Measurements from ENCODE around the gene RPL29.

The RPL29 gene

DNA sequence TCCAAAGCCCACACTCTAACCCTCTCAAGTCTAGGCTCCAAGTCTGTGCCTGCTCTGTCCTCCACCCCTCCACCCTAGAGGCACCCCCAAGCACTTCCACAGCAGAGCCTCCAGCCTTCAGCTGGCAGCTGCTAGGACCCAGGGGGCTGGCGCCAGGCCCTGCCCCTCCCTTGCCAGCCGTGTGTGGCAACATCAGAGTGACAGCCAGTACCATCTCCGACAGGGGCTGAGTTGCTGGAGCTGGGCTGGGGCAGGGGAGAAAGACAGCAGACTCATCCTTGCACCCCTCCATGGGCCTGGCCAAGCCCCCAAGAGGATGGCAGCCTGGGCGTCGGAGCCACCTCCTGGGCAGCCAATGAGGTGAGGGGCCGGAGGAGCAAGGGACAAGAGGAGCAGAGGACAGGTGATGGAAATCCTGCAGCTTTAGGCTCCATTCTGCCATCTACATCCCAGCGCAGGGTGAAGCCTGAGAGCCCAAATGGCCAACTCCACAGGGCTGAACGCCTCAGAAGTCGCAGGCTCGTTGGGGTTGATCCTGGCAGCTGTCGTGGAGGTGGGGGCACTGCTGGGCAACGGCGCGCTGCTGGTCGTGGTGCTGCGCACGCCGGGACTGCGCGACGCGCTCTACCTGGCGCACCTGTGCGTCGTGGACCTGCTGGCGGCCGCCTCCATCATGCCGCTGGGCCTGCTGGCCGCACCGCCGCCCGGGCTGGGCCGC is 40.4 kb downstream of the RPL29 start, which contains the start of gene GPR62:
GPR62 (plus strand) TSS at position 207 of the 718 bp plus-strand sequence; CDS start at position 479, 272 bp downstream.
- Histone ChIP-seq H3K36me3 (ENCODE audit: control insufficient read depth in 4 of 4, insufficient read depth in 4 of 4, low read length in 3 of 4) (no peaks in the 10 kb centered on the region), H3K4me1 (ENCODE audit: control extremely low read depth in 1 of 4, control insufficient read depth in 4 of 4, insufficient read depth in 4 of 4, low read length in 3 of 4) (peaks cover 0 to 24% (median 19%) of the 10 kb centered on the region in 4 experiments), H3K9me3 (ENCODE audit: control extremely low read depth in 1 of 5, control insufficient read depth in 4 of 5, insufficient read depth in 2 of 5, low read depth in 1 of 5, low read length in 4 of 5) (peaks cover 0 to 6% (median 0%) of the 10 kb centered on the region in 5 experiments), H3K27ac (ENCODE audit: insufficient read depth in 1 of 2, low read depth in 1 of 2, low read length in 2 of 2, poor library complexity in 1 of 2, severe bottlenecking in 2 of 2) (no peak within 1 kb of the TSS), H3K27me3 (replicated peaks in 2 of 5; ENCODE audit: control insufficient read depth in 4 of 5, insufficient read depth in 5 of 5, low read length in 4 of 5) (peaks cover 0 to 28% (median 24%) of the 10 kb centered on the region in 5 experiments), H3K4me3 (ENCODE audit: control insufficient read depth in 1 of 7, extremely low read depth in 1 of 7, insufficient read depth in 4 of 7, low read depth in 2 of 7, low read length in 6 of 7) (peak within 1 kb of the TSS; percentile 19 to 69 (median 56))
- WGBS (ENCODE audit: insufficient coverage): 37% methylated on average over 31 of the region's 33 CpGs
- ChIA-PET POLR2A (no interaction called here), CTCF (interaction anchor here (1.1 to 3.0 kb wide), 4 partner anchors 11 to 36 kb away, joined by 3 to 27 read pairs (median 4); partner anchors contain the start of gene PARP3)
- peak in 1 of 3 donors; percentile 28 for DNase-seq

DNA sequence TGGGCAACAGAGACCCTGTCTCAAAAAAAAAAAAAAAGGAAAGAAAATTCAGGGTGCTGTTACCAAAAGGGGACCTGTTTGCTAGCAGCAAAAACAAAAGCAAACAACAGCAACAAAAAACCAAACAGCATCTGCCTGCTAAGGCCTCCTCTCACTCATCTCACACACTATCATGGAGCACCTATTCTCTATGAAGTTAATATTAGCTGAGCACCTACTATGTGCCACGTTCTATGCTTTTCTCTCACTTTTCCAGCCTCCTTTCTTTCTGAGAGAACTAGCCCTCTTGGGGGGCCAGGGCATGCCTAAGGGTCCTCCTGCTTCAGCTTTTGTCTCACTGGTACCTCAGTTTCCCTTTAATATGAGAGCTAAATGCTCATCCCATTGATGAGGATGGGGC is 41.0 kb downstream of the RPL29 start:
- 100% methylated on average over 1 of the region's 1 CpG for WGBS (ENCODE audit: insufficient coverage)
- POLR2A ChIA-PET: no interaction called here

DNA sequence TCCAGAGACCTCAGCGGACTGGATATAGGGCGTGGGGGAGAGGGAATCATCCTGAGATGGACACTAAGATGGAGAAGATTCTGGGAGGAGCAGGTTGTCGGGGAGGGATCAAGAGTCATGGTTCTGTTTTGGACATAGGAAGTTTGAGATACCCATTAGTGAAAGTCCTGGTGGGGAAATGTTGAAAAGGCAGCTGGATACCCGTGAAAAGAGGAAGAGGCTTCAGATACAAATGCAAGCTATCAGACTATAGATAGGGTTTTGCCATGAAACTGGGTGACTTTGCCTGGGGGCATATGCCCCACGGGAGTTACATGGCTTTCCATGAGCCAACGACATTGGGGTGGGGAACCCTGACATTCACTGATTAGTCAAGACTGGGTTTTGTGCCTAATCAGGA is 41.6 kb downstream of the RPL29 start:
- peaks cover 0 to 24% (median 19%) of the 10 kb centered on the region in 4 experiments for H3K4me1 ChIP-seq (ENCODE audit: control extremely low read depth in 1 of 4, control insufficient read depth in 4 of 4, insufficient read depth in 4 of 4, low read length in 3 of 4)
- H3K27ac ChIP-seq (ENCODE audit: insufficient read depth in 1 of 2, low read depth in 1 of 2, low read length in 2 of 2, poor library complexity in 1 of 2, severe bottlenecking in 2 of 2): no peak overlapping the region
- peaks cover 0 to 26% (median 24%) of the 10 kb centered on the region in 5 experiments for H3K27me3 ChIP-seq (replicated peaks in 2 of 5; ENCODE audit: control insufficient read depth in 4 of 5, insufficient read depth in 5 of 5, low read length in 4 of 5)
- H3K36me3 ChIP-seq (ENCODE audit: control insufficient read depth in 4 of 4, insufficient read depth in 4 of 4, low read length in 3 of 4): no peaks in the 10 kb centered on the region
- H3K9me3 ChIP-seq (ENCODE audit: control extremely low read depth in 1 of 5, control insufficient read depth in 4 of 5, insufficient read depth in 2 of 5, low read depth in 1 of 5, low read length in 4 of 5): peaks cover 0 to 6% (median 0%) of the 10 kb centered on the region in 5 experiments
- CTCF ChIA-PET: interaction anchor here (1.2 to 4.5 kb wide), 6 partner anchors 8 to 569 kb away, joined by 3 to 27 read pairs (median 4); partner anchors contain the start of genes ABHD14A, ABHD14B, MANF and PARP3
- peak in 2 of 3 donors; percentile 50 to 60 for DNase-seq
- WGBS (ENCODE audit: insufficient coverage): 62% methylated on average over 6 of the region's 6 CpGs
- H3K4me3 ChIP-seq (ENCODE audit: control insufficient read depth in 1 of 7, extremely low read depth in 1 of 7, insufficient read depth in 4 of 7, low read depth in 2 of 7, low read length in 6 of 7): no peak overlapping the region
- POLR2A ChIA-PET: no interaction called here

More for the DNA sequence above, 41.0 kb downstream of the RPL29 start:
- no peak overlapping the region for H3K4me3 ChIP-seq (ENCODE audit: control insufficient read depth in 1 of 7, extremely low read depth in 1 of 7, insufficient read depth in 4 of 7, low read depth in 2 of 7, low read length in 6 of 7)
- no peak for DNase-seq
- H3K36me3 ChIP-seq (ENCODE audit: control insufficient read depth in 4 of 4, insufficient read depth in 4 of 4, low read length in 3 of 4): no peaks in the 10 kb centered on the region
- peaks cover 0 to 24% (median 19%) of the 10 kb centered on the region in 4 experiments for H3K4me1 ChIP-seq (ENCODE audit: control extremely low read depth in 1 of 4, control insufficient read depth in 4 of 4, insufficient read depth in 4 of 4, low read length in 3 of 4)
- no peak overlapping the region for H3K27ac ChIP-seq (ENCODE audit: insufficient read depth in 1 of 2, low read depth in 1 of 2, low read length in 2 of 2, poor library complexity in 1 of 2, severe bottlenecking in 2 of 2)
- peaks cover 0 to 6% (median 0%) of the 10 kb centered on the region in 5 experiments for H3K9me3 ChIP-seq (ENCODE audit: control extremely low read depth in 1 of 5, control insufficient read depth in 4 of 5, insufficient read depth in 2 of 5, low read depth in 1 of 5, low read length in 4 of 5)
- H3K27me3 ChIP-seq (replicated peaks in 2 of 5; ENCODE audit: control insufficient read depth in 4 of 5, insufficient read depth in 5 of 5, low read length in 4 of 5): peaks cover 0 to 28% (median 24%) of the 10 kb centered on the region in 5 experiments
- CTCF ChIA-PET: interaction anchor here (1.1 to 4.5 kb wide), 7 partner anchors 8 to 570 kb away, joined by 3 to 27 read pairs (median 4); partner anchors contain the start of genes ABHD14A, ABHD14B, MANF and PARP3

DNA sequence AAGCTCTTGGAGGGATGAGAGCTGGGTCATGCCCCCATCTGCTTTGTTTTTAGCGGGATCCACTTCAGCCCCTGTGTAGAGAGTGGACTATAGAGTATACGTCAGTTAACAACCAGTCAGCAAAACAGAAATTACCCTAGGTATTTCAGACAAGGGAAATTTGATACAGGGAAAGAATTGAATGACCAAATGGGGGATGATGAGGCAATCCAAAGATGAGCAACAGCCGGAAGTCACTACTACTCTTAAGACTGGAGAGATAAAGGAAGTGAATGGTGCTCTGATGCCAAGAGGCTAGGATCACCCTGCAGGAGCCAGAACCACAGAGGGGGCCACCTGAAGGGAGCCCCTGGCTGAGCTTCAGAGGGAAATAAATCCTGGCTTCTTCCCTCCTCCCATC is 42.2 kb downstream of the RPL29 start:
- ChIA-PET CTCF (interaction anchor here (1.1 to 4.5 kb wide), 5 partner anchors 9 to 569 kb away, joined by 3 to 27 read pairs (median 3); partner anchors contain the start of genes ABHD14A, ABHD14B, MANF and PARP3), POLR2A (no interaction called here)
- Histone ChIP-seq H3K27me3 (replicated peaks in 2 of 5; ENCODE audit: control insufficient read depth in 4 of 5, insufficient read depth in 5 of 5, low read length in 4 of 5) (peaks cover 0 to 26% (median 24%) of the 10 kb centered on the region in 5 experiments), H3K9me3 (ENCODE audit: control extremely low read depth in 1 of 5, control insufficient read depth in 4 of 5, insufficient read depth in 2 of 5, low read depth in 1 of 5, low read length in 4 of 5) (peaks cover 0 to 6% (median 0%) of the 10 kb centered on the region in 5 experiments), H3K4me3 (ENCODE audit: control insufficient read depth in 1 of 7, extremely low read depth in 1 of 7, insufficient read depth in 4 of 7, low read depth in 2 of 7, low read length in 6 of 7) (no peak overlapping the region), H3K27ac (ENCODE audit: insufficient read depth in 1 of 2, low read depth in 1 of 2, low read length in 2 of 2, poor library complexity in 1 of 2, severe bottlenecking in 2 of 2) (no peak overlapping the region), H3K36me3 (ENCODE audit: control insufficient read depth in 4 of 4, insufficient read depth in 4 of 4, low read length in 3 of 4) (no peaks in the 10 kb centered on the region), H3K4me1 (ENCODE audit: control extremely low read depth in 1 of 4, control insufficient read depth in 4 of 4, insufficient read depth in 4 of 4, low read length in 3 of 4) (peaks cover 0 to 24% (median 19%) of the 10 kb centered on the region in 4 experiments)
- WGBS (ENCODE audit: insufficient coverage): no CpG with 5 or more reads among the region's 3 CpGs
- DNase-seq: no peak

DNA sequence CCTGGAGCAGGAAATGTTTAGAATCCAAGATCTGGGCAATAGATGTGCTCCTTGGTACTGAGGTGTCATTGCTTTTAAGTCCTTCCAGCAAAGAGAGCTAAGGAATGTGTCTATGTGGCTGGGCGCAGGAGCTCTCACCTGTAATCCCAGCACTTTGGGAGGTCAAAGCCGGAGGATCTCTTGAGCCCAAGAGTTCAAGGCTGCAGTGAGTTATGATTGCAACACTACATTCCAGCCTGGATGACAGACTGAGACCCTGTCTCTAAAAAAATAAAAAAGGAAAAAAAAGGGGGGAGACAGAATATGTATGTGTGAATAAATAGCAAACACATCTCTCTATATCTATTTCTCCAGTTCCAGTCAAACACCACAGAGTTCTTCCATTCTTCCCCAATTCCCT is 44.8 kb downstream of the RPL29 start:
- POLR2A ChIA-PET: interaction anchor here (0.7 kb wide), 1 partner anchor 23 kb away, joined by 3 read pairs; no protein-coding TSS in a partner anchor
- 100% methylated on average over 1 of the region's 2 CpGs for WGBS (ENCODE audit: insufficient coverage)
- CTCF ChIA-PET: interaction anchor here (0.6 to 4.5 kb wide), 3 partner anchors 8 to 311 kb away, joined by 3 to 23 read pairs (median 9); partner anchors contain the start of genes ABHD14A, ABHD14B and PARP3
- peaks cover 0 to 6% (median 0%) of the 10 kb centered on the region in 5 experiments for H3K9me3 ChIP-seq (ENCODE audit: control extremely low read depth in 1 of 5, control insufficient read depth in 4 of 5, insufficient read depth in 2 of 5, low read depth in 1 of 5, low read length in 4 of 5)
- no peak overlapping the region for H3K27ac ChIP-seq (ENCODE audit: insufficient read depth in 1 of 2, low read depth in 1 of 2, low read length in 2 of 2, poor library complexity in 1 of 2, severe bottlenecking in 2 of 2)
- no peak for DNase-seq
- peaks cover 0 to 6% (median 0%) of the 10 kb centered on the region in 4 experiments for H3K36me3 ChIP-seq (ENCODE audit: control insufficient read depth in 4 of 4, insufficient read depth in 4 of 4, low read length in 3 of 4)
- no peak overlapping the region for H3K4me3 ChIP-seq (ENCODE audit: control insufficient read depth in 1 of 7, extremely low read depth in 1 of 7, insufficient read depth in 4 of 7, low read depth in 2 of 7, low read length in 6 of 7)
- peaks cover 0 to 7% (median 4%) of the 10 kb centered on the region in 4 experiments for H3K4me1 ChIP-seq (ENCODE audit: control extremely low read depth in 1 of 4, control insufficient read depth in 4 of 4, insufficient read depth in 4 of 4, low read length in 3 of 4)
- peaks cover 0 to 20% (median 12%) of the 10 kb centered on the region in 5 experiments for H3K27me3 ChIP-seq (replicated peaks in 2 of 5; ENCODE audit: control insufficient read depth in 4 of 5, insufficient read depth in 5 of 5, low read length in 4 of 5)

DNA sequence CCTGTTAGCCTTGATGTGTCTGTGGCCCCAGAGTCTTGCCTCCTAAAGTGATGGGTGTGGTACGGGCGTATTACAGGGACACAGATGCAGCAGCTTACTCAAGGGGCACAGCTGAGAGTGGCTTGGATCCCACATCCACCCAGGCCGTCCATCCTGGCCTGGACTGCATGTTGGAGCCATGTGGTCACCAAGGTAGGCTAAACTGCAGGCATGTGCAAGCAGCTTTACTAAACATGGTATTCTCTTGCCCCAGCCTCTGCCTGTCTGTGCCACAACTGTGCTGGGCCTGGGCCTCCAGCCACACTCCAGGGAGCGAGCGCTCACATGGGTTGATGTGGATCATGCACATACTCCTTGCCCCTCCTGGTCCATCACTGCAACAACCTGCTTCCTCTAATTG is 46.6 kb downstream of the RPL29 start:
- 100% methylated on average over 5 of the region's 5 CpGs for WGBS (ENCODE audit: insufficient coverage)
- POLR2A ChIA-PET: no interaction called here
- DNase-seq: no peak
- CTCF ChIA-PET: no interaction called here
- peaks cover 0 to 6% (median 0%) of the 10 kb centered on the region in 5 experiments for H3K27me3 ChIP-seq (replicated peaks in 2 of 5; ENCODE audit: control insufficient read depth in 4 of 5, insufficient read depth in 5 of 5, low read length in 4 of 5)
- H3K9me3 ChIP-seq (ENCODE audit: control extremely low read depth in 1 of 5, control insufficient read depth in 4 of 5, insufficient read depth in 2 of 5, low read depth in 1 of 5, low read length in 4 of 5): no peaks in the 10 kb centered on the region
- H3K36me3 ChIP-seq (ENCODE audit: control insufficient read depth in 4 of 4, insufficient read depth in 4 of 4, low read length in 3 of 4): peaks cover 0 to 11% (median 0%) of the 10 kb centered on the region in 4 experiments
- H3K27ac ChIP-seq (ENCODE audit: insufficient read depth in 1 of 2, low read depth in 1 of 2, low read length in 2 of 2, poor library complexity in 1 of 2, severe bottlenecking in 2 of 2): no peak overlapping the region
- no peaks in the 10 kb centered on the region for H3K4me1 ChIP-seq (ENCODE audit: control extremely low read depth in 1 of 4, control insufficient read depth in 4 of 4, insufficient read depth in 4 of 4, low read length in 3 of 4)
- no peak overlapping the region for H3K4me3 ChIP-seq (ENCODE audit: control insufficient read depth in 1 of 7, extremely low read depth in 1 of 7, insufficient read depth in 4 of 7, low read depth in 2 of 7, low read length in 6 of 7)
